Inferior parietal cortex (tissue), 1 donor: ENCODE results near the gene MIB2.

Experiments
- DNase-seq: peaks from one replicate; pipeline ENCODE4 v3.0.0-alpha.2; 2016; ENCODE audit errors: extremely low spot score

The MIB2 gene

GRCh38 chr1:1598051-1598719 is 17.1 kb upstream of the MIB2 start:
- DNase-seq = no peak

- no peak for DNase-seq
These were observed 16.6 kb upstream of the MIB2 start for GRCh38 chr1:1598720-1599029.

GRCh38 chr1:1599030-1599934 is 16.0 kb upstream of the MIB2 start:
- DNase-seq = no peak

GRCh38 chr1:1599935-1600860 is 15.1 kb upstream of the MIB2 start, which contains the start of gene FNDC10:
TSS of gene FNDC10 (minus strand) at chr1:1600135. CDS start at chr1:1600015, 120 bp downstream.
- no peak for DNase-seq

- no peak for DNase-seq
These were observed 14.3 kb upstream of the MIB2 start for GRCh38 chr1:1600861-1601563.

- no peak for DNase-seq
These were observed 13.6 kb upstream of the MIB2 start for GRCh38 chr1:1601564-1602303.

- no peak for DNase-seq
These were observed 12.9 kb upstream of the MIB2 start for GRCh38 chr1:1602304-1602967.

- no peak for DNase-seq
These were observed 12.3 kb upstream of the MIB2 start for GRCh38 chr1:1602968-1603506.

- no peak for DNase-seq
These were observed 11.5 kb upstream of the MIB2 start for GRCh38 chr1:1603671-1604373.

- no peak for DNase-seq
These were observed 10.8 kb upstream of the MIB2 start for GRCh38 chr1:1604374-1605033.

- DNase-seq = no peak
These were observed 10.2 kb upstream of the MIB2 start for GRCh38 chr1:1605034-1605591.

- DNase-seq = no peak
These were observed 9.6 kb upstream of the MIB2 start for GRCh38 chr1:1605724-1606123.

GRCh38 chr1:1606232-1606631 is 9.1 kb upstream of the MIB2 start:
- no peak for DNase-seq

GRCh38 chr1:1609822-1610485 is 5.3 kb upstream of the MIB2 start:
- DNase-seq = no peak

GRCh38 chr1:1610796-1611195 is 4.5 kb upstream of the MIB2 start:
- DNase-seq = no peak

- no peak for DNase-seq
These were observed 3.2 kb upstream of the MIB2 start for GRCh38 chr1:1612104-1612400.

- no peak for DNase-seq
These were observed 1.7 kb upstream of the MIB2 start for GRCh38 chr1:1613509-1614082.
